GM19238 (cell line): ENCODE data around the gene MS4A10.

Experiments used
- DNase-seq: peaks from one replicate; pipeline ENCODE4 v3.0.0; 2011; ENCODE audit warnings: low spot score; ENCODE audit not compliant: insufficient read length

The MS4A10 gene

GRCh38 chr11:60786811-60787567 lies 1.9 kb downstream of the MS4A10 start:
- no peak for DNase-seq

GRCh38 chr11:60788401-60789125 lies 3.4 kb downstream of the MS4A10 start:
- DNase-seq = no peak

GRCh38 chr11:60790726-60791125 lies 5.6 kb downstream of the MS4A10 start:
- no peak for DNase-seq

- DNase-seq = no peak
Observed at GRCh38 chr11:60791153-60791933, 6.2 kb downstream of the MS4A10 start.

GRCh38 chr11:60792521-60792920 lies 7.4 kb downstream of the MS4A10 start:
- DNase-seq = no peak

GRCh38 chr11:60795291-60795690 lies 10.2 kb downstream of the MS4A10 start:
- no peak for DNase-seq

- DNase-seq = no peak
Observed at GRCh38 chr11:60797846-60798630, 12.9 kb downstream of the MS4A10 start.

GRCh38 chr11:60798631-60799030 lies 13.5 kb downstream of the MS4A10 start:
- DNase-seq = no peak

GRCh38 chr11:60801194-60801593 lies 16.1 kb downstream of the MS4A10 start:
- no peak for DNase-seq

GRCh38 chr11:60803273-60803936 lies 18.3 kb downstream of the MS4A10 start:
- no peak for DNase-seq

GRCh38 chr11:60809249-60809648 lies 24.1 kb downstream of the MS4A10 start:
- no peak for DNase-seq

GRCh38 chr11:60809691-60810090 lies 24.6 kb downstream of the MS4A10 start:
- no peak for DNase-seq

- no peak for DNase-seq
Observed at GRCh38 chr11:60810151-60810550, 25.0 kb downstream of the MS4A10 start.

- DNase-seq = no peak
Observed at GRCh38 chr11:60810569-60810968, 25.4 kb downstream of the MS4A10 start.

- no peak for DNase-seq
Observed at GRCh38 chr11:60813324-60813723, 28.2 kb downstream of the MS4A10 start.

GRCh38 chr11:60814112-60814511 lies 29.0 kb downstream of the MS4A10 start:
- no peak for DNase-seq

- DNase-seq = no peak
Observed at GRCh38 chr11:60816590-60817157, 31.5 kb downstream of the MS4A10 start.

GRCh38 chr11:60818057-60818456 lies 32.9 kb downstream of the MS4A10 start:
- DNase-seq = no peak

- DNase-seq = no peak
Observed at GRCh38 chr11:60821827-60822599, 36.9 kb downstream of the MS4A10 start.
